ENCODE results near the gene COTL1.

DNA sequence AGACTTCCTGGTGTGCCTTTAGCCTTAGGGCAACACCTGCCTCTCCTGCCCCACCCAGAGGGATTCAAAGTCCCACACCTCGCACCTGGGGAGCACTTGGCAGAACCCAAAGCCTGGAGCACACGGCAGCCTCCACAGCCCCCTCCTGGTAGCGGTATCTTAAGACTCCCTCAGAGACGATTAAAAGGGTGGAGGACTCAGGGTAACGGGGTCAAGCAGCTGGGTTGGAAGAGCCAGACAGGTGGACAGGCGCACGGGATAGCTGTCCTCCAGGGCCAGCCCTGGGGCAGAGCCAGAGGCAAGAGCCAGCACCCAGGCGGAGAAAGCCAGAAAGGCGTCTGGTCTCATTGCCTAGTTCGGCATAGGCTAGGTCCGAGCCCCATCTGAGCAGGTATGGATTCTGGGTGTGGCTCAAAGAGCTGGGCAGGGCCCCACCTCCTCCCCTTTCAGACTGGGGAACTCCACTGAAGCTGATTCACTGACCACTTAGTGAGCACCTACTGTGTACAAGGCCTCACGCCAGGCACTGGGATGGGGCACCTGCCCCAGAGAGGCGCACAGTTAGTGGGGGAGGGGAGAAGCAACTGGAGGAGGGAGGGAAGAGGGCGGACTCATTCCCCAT lies 58.5 kb downstream of the COTL1 start:
- TF ChIP-seq, protein P1, sequence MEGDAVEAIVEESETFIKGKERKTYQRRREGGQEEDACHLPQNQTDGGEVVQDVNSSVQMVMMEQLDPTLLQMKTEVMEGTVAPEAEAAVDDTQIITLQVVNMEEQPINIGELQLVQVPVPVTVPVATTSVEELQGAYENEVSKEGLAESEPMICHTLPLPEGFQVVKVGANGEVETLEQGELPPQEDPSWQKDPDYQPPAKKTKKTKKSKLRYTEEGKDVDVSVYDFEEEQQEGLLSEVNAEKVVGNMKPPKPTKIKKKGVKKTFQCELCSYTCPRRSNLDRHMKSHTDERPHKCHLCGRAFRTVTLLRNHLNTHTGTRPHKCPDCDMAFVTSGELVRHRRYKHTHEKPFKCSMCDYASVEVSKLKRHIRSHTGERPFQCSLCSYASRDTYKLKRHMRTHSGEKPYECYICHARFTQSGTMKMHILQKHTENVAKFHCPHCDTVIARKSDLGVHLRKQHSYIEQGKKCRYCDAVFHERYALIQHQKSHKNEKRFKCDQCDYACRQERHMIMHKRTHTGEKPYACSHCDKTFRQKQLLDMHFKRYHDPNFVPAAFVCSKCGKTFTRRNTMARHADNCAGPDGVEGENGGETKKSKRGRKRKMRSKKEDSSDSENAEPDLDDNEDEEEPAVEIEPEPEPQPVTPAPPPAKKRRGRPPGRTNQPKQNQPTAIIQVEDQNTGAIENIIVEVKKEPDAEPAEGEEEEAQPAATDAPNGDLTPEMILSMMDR (conservative IDR thresholded peaks at IDR 0.05; ENCODE audit: low read depth, low read length): no peak
- TF ChIP-seq EZH2 (IDR thresholded peaks at IDR 0.05; ENCODE audit: low read length, unreplicated experiment) (no peak), EZH2phosphoT487 (IDR thresholded peaks at IDR 0.05; ENCODE audit: borderline replicate concordance, low read length) (no peak)
